DMS53 (cell line): ENCODE results near the gene BTBD2.
"Not testable (repeated sequence)": the region's sequence is repeated elsewhere in the genome, so short reads cannot be mapped to it uniquely, and the experiment has no call there.

Source experiments
- DNase-seq: peaks from one replicate; lab custom pipeline; 2025; lab: John Stamatoyannopoulos, UW

The BTBD2 gene

GRCh38 chr19:2039959-2040646 is 24.6 kb upstream of the BTBD2 start:
- no peak for DNase-seq

DNA sequence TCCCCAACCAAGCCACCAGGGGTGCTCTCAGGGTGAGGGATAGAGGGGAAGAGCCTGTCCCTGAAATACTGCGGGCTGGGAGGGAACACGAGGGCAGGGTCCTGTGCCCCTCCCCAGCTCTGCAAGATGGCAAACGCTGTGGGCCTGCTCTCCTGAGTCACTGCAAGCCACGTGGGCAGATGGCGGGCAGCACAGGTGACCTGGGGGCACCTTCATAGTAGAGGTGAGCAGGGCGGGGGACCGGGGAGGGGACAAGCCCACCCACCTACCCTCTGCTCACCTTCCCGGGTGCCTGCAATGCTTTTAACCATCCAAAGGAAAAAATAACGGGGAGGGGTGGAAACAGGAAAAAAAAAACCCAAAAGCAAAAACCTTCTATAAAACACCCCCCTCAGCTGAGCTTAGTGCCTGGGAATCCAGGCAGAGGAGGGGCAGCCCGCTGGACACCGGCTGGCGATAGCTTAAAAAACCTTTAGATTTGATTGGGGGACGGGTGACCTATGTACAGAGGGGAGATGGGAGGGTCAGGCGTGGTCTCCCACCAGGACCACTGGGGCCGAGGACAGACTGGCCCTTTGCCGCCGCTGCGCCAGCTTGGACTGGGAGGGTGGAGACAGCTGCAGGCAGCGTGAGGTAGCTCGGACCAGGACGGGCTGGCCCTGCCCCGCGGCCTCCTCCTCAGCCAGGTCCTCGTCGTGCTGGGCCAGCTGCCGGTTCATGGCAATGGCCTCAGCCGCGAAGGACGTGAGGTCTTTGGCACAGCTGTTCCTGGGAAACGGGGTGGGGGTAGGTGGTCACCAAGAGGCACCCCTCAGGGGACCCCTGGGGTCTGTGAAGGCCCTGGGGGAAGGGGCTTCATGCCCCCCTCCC is 23.8 kb upstream of the BTBD2 start:
- DNase-seq, result no peak

GRCh38 chr19:2038284-2039088 is 23.0 kb upstream of the BTBD2 start:
- no peak for DNase-seq

GRCh38 chr19:2037651-2038255 is 22.2 kb upstream of the BTBD2 start:
- DNase-seq, result no peak

DNA sequence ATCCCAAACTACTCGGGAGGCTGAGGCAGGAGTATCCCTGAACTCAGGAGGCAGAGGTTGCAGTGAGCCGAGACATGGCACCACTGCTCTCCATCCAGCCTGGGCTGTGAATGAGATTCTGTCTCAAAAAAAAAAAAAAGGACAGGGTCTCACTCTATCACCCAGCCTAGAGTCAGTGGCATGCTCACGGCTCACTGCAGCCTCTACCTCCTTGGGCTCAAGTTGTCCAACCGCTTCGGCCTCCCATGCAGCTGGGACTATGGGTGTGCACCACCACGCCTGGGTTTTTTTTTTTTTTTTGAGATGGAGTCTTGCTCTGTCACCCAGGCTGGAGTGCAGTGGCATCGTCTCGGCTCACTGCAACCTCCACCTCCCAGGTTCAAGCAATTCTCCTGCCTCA is 20.9 kb upstream of the BTBD2 start:
- no peak for DNase-seq

GRCh38 chr19:2035590-2035991 is 20.1 kb upstream of the BTBD2 start:
- DNase-seq, result no peak

DNA sequence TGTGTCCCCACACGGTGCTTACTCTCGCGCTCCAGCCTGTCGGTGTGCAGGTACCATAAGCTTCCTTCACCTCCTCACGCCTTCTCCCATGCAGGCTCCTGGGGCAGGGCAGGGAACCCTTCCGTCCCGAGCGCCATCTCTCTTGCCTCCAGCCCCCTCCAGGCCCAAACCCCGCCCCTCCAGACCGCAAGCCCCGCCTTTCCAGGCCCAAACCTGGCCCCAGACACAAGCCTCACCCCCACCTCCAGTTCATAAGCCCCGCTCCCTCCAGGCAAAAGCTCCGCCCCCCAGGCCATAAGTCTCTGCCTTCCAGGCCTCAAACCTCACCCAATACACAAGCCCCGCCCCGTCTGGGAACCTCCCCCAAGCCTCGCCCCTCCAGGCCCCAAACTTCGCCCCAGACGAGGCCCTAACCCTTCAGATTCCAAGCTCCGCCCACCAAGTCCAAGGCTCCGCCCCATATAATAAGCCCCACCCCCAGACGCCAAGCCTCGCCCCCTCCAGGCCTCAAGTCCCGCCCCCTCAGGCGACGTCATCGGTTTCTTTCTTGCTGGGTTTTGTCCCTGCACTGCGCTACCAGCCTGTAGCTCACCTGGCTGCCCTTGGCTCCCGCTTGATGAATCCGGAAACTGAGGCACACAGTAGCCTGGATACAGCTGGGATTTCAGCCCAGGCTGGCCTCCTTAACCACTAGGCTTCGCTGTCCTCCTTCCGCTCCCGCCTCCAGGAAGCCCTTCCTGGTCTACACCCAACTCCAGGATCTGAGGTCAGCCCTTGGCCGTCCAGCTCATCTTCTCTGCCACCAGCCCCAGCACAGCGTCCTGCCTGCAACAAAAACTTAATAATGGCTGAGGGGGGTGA is 19.4 kb upstream of the BTBD2 start:
- DNase-seq, result peak; percentile 58

- not testable (repeated sequence) for DNase-seq
Observed at GRCh38 chr19:2034253-2034652, 18.7 kb upstream of the BTBD2 start.

- DNase-seq, result no peak
Observed at GRCh38 chr19:2033825-2034159, 18.3 kb upstream of the BTBD2 start.

DNA sequence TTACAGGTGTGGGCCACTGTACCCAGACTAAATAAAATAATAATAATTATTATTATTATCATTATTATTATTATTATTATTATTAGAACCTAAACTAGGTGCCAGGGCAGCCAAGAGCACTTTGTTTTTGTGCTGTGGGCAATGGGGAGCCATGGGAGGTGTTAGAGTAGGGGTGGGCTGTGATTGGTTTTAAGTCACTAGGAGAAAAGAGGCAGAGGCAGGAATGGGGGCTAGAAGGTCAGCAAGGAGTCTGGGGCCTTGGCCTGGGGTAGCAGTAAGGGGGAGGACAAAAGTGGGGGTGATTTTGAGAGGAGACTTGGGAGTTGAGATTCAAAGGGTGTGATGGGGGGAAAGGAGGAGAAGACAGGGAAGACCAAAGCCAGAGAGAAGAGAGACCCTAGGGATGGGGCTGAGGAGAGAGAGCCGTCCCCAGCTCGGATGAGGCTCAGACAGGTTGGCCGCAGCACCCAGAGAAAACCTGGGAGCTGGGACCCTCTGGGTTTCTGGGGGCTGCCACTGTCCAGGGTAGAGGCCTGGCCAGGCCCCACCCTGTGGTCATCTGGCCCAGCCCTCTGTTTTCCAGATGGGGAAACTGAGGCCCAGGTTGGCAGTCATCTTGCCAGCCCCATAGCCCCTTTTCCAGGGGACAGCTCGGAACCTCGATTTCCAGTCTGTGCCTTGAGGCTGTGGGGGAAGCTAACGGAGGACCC is 17.8 kb upstream of the BTBD2 start:
- DNase-seq, result no peak

DNA sequence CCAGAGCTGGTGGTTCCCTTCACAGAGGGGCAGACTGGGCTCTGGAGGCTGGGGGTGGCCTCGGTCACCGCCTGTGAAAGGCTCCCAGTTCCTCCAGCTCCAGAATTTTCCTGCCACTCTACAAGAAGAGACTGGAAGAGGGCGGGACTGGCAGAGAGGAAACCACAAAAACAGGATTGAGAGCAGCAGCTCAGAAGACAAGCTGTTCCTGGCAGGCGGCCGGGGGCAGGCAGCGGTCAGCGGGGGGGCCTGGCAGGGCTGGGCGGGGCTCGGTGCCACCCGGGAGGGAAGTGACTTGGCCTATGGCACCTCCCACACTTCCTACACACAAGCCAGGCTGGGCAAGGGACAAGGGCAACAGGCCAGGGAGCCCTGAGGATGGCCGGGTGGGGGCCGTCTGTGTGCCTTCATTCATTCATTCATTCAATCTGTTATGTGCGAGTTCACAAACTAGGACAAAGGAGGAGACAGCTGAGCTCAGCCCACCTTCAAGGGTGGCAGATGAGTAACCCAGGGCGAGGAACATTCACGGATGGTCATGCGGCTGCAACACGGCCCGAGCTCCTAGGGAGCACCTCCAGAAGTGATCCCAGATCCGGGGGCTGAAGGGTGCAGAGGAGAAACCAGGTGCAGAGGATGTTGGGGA is 16.9 kb upstream of the BTBD2 start:
- DNase-seq, result peak; percentile 90

- DNase-seq, result no peak
Observed at GRCh38 chr19:2027361-2027760, 11.8 kb upstream of the BTBD2 start.

DNA sequence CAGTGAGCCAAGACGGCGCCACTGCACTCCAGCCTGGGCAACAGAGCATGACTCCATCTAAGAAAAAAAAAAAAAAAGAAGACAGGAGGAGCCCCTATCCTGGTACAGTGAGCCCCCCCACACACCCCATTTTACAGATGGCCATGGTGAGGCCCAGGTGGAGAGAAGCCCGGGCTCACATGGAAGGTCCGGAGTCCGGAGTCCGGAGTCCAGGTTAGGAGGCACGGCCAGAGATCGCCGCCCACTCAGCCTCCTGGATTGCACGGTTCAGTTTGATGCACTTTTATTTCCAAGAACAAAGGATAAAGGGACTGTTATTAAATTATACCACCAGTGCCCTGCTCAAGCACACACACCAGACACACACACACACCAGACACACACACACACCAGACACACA is 11.3 kb upstream of the BTBD2 start:
- DNase-seq, result no peak

DNA sequence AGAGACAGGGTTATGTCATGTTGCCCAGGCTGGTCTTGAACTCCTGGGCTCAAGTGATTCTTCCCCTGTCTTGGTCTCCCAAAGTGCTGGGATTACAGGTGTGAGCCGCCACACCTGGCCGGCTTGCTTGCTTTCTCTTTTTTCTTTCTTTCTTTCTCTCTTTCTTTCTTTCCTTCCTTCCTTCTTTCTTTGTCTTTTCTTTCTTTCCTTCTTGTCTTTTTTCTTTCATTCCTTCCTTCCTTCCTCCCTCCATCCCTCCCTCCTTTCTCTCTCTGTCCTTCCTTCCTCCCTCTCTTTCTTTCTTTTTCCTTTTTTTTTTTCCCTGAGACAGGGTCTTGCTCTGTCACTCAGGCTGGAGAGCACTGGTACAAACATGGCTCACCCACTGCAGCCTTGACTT is 6.8 kb upstream of the BTBD2 start:
- DNase-seq, result no peak

GRCh38 chr19:2021453-2022140 is 6.1 kb upstream of the BTBD2 start:
- DNase-seq, result no peak

DNA sequence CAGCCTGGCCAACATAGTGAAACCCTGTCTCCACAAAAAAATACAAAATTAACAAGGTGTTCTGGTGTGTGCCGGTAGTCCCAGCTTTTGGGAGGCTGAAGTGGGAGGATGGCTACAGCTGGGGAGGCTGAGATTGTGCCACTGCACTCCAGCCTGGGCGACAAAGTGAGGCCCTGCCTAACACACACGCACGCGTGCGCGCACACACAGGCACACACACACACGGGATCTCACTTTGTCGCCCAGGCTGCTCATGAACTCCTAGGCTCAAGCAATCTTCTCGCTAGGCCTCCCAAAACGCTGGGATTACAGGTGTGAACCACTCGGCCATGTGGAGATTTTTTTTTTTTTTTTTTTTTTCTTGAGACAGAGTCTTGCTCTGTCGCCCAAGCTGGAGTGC is 3.2 kb upstream of the BTBD2 start:
- no peak for DNase-seq

GRCh38 chr19:2016041-2016807 is 710 bp upstream of the BTBD2 start:
- peak; percentile 81 for DNase-seq

- DNase-seq, result peak; percentile 68
Observed at GRCh38 chr19:2014731-2015607, 545 bp downstream of the BTBD2 start.
